Measurements from ENCODE around the gene HOXD8. TPM values are rescaled to one million over a fixed set of nuclear protein-coding genes. Genes with fewer than 3 reads are reported as not detected.

HOXD8 gene
- total RNA-seq, 1 donor: 0.45 TPM

DNA sequence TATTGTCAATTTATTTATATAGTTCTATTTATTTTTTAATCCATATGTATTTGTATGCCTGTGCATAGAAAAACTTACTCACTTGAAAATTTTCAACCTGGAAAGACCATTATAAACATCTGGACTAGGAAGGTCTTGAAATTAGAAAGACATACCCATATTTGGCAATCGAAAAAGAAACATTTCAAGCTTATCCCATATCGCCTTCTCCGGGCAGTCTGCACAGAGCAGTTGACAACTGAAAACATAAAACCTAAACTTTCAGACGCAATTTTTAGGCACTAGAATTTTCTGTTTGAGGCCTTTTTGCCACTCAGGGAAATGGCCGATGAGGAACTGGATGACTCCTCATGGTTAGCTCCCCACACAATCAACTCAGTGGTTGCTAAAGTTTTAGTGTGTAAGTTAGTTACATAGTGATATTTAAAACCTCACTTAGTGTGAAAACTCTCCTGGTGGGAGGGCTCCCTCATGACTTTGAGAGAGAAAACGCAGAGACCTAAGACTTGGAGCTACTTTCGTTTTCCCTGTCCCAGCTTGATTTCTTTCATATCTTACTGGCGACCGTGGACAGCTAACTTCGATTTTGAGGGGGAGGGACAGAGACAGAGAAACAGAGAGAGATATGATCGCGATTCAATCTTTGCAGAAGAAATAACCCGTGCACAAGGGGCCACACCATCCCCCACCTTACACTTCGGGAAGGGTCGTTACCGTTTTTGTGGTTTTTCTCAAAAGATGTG is 33.1 kb upstream of the HOXD8 start:
- peak; percentile 29 for DNase-seq (ENCODE audit: low read depth)
- TF ChIP-seq, protein P1, sequence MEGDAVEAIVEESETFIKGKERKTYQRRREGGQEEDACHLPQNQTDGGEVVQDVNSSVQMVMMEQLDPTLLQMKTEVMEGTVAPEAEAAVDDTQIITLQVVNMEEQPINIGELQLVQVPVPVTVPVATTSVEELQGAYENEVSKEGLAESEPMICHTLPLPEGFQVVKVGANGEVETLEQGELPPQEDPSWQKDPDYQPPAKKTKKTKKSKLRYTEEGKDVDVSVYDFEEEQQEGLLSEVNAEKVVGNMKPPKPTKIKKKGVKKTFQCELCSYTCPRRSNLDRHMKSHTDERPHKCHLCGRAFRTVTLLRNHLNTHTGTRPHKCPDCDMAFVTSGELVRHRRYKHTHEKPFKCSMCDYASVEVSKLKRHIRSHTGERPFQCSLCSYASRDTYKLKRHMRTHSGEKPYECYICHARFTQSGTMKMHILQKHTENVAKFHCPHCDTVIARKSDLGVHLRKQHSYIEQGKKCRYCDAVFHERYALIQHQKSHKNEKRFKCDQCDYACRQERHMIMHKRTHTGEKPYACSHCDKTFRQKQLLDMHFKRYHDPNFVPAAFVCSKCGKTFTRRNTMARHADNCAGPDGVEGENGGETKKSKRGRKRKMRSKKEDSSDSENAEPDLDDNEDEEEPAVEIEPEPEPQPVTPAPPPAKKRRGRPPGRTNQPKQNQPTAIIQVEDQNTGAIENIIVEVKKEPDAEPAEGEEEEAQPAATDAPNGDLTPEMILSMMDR (IDR thresholded peaks at IDR 0.05; ENCODE audit: insufficient read depth, low read length): no peak
- peak overlapping the region; percentile 56 for H3K4me3 ChIP-seq (ENCODE audit: low read depth, low read length)

GRCh38 chr2:176096986-176097819 is 32.3 kb upstream of the HOXD8 start:
- peak overlapping the region; percentile 59 for H3K4me3 ChIP-seq (ENCODE audit: low read depth, low read length)
- TF ChIP-seq, protein P1 (IDR thresholded peaks at IDR 0.05; ENCODE audit: insufficient read depth, low read length): peak; percentile 90
- DNase-seq (ENCODE audit: low read depth): peak; percentile 59

DNA sequence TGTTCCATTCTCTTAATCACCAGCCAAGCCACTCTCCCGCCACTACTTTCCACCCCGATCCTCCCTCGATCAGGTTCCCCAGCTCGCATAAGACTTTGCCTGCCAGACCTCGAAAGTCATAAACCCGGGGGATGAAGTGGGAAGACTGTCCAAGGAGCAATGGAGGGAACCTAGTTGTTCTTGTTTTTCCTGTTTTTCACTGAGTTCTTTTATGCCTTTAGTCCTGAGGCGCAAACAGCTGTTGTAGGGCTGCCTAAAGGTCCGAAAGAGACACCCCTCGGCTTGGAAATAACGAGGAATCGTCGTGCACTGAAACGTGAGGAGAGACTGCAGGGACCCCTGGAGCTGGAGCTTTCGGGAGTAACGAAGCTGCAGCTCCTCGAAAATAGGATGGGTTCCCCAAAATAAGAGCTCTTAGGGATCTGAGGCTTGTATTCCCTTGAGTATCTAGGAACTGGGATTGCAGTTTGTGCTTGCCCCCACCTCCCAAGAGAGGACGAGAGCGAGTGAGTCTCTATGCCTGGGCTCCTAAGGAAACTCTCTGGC is 31.6 kb upstream of the HOXD8 start:
- TF ChIP-seq, protein P1 (IDR thresholded peaks at IDR 0.05; ENCODE audit: insufficient read depth, low read length): no peak
- no peak for DNase-seq (ENCODE audit: low read depth)
- no peak overlapping the region for H3K4me3 ChIP-seq (ENCODE audit: low read depth, low read length)

DNA sequence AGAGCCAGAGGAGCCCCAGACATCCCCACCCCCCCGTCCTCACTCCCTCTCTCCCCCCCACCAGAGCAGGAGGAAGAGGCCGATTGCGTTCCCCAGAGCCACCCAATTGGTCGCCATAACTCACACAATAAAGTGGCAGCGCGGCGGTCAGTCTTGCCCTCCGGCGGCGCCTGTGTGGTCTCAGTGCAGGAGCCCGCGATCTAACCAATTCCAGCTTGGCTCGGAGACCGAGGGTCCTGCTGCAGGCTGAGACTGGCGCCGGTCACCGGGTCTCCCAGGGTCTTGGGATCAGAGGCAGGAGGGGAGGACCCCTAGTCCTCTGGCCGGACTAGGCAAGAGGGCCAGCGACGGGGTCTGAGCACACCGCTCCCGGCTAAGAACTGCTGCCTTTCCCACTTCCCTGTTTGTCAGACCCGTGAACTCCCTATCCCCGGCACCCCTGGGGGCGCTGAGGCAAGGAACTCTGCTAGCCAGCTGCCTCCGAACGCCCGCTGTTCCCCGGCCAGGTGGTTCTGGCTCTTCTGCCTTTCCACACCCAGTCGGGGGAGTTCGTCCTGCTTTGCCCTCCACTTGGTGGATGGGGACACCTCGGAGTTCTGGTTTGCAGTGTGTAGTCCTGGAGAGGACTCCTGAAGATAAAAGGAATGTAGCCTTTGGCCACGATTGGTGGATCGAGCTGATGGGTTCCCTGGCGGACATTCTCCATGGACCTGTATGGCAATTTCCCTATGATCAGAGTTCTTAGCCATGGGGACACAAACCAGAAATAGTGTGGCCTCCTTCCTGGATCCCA is 30.9 kb upstream of the HOXD8 start:
- TF ChIP-seq, protein P1 (IDR thresholded peaks at IDR 0.05; ENCODE audit: insufficient read depth, low read length): no peak
- DNase-seq (ENCODE audit: low read depth): no peak
- no peak overlapping the region for H3K4me3 ChIP-seq (ENCODE audit: low read depth, low read length)

GRCh38 chr2:176099159-176099727 is 30.3 kb upstream of the HOXD8 start:
- no peak overlapping the region for H3K4me3 ChIP-seq (ENCODE audit: low read depth, low read length)
- DNase-seq (ENCODE audit: low read depth): no peak
- TF ChIP-seq, protein P1 (IDR thresholded peaks at IDR 0.05; ENCODE audit: insufficient read depth, low read length): no peak

Measured in fibroblast of the aortic adventitia (primary cell).